HEK293 (cell line): Measurements from ENCODE around the gene TEKTIP1.

Experiments
- ATF2 ChIP-seq: fragments of 450-650 bp; formaldehyde crosslinking; IDR thresholded peaks from 2 replicates; pipeline ENCODE4 v1.5.1; 2016; ENCODE audit warnings: missing biosample characterization, missing genetic modification characterization, low read depth
- CTCF ChIP-seq: fragments of 450-650 bp; formaldehyde crosslinking; IDR thresholded peaks from 2 replicates; pipeline ENCODE4 v1.5.1; 2016; ENCODE audit warnings: missing biosample characterization, missing genetic modification characterization
- SETDB1 ChIP-seq: IDR thresholded peaks from one replicate; pipeline ENCODE4 v1.6.1; 2017; ENCODE audit warnings: mild to moderate bottlenecking, low read length, moderate library complexity, mixed read lengths; ENCODE audit not compliant: insufficient read length
- SP3 ChIP-seq: fragments of 450-650 bp; formaldehyde crosslinking; IDR thresholded peaks from 2 replicates; pipeline ENCODE4 v1.5.1; 2016; ENCODE audit warnings: missing biosample characterization, missing genetic modification characterization
- ZNF10 ChIP-seq: fragments of 450-650 bp; formaldehyde crosslinking; IDR thresholded peaks from 2 replicates; pipeline ENCODE4 v1.5.1; 2017; ENCODE audit warnings: missing biosample characterization, missing genetic modification characterization
- ZNF174 ChIP-seq: fragments of 450-650 bp; formaldehyde crosslinking; IDR thresholded peaks from 2 replicates; pipeline ENCODE4 v1.5.0; 2017; ENCODE audit warnings: missing biosample characterization, mild to moderate bottlenecking, missing genetic modification characterization
- ZNF280C ChIP-seq: fragments of 450-650 bp; formaldehyde crosslinking; IDR thresholded peaks from 2 replicates; pipeline ENCODE4 v1.5.1; 2016; ENCODE audit warnings: missing biosample characterization, missing genetic modification characterization
- ZNF416 ChIP-seq: fragments of 450-650 bp; formaldehyde crosslinking; IDR thresholded peaks from 2 replicates; pipeline ENCODE4 v1.5.1; 2016; ENCODE audit warnings: missing biosample characterization, missing genetic modification characterization
- ZNF701 ChIP-seq: fragments of 450-650 bp; formaldehyde crosslinking; IDR thresholded peaks from 2 replicates; pipeline ENCODE4 v1.5.1; 2016; ENCODE audit warnings: missing biosample characterization, missing genetic modification characterization
- ZNF792 ChIP-seq: fragments of 450-650 bp; formaldehyde crosslinking; IDR thresholded peaks from 2 replicates; pipeline ENCODE4 v1.5.1; 2016; ENCODE audit warnings: missing biosample characterization, missing genetic modification characterization

- TF ChIP-seq CTCF (tag by site-specific recombination) (no peak), ZNF174 (tag by site-specific recombination) (no peak), SETDB1 (no peak), ZNF416 (no peak), ZNF280C (tag by site-specific recombination) (no peak), ATF2 (no peak), ZNF701 (tag by site-specific recombination) (no peak), ZNF792 (tag by site-specific recombination) (no peak), SP3 (tag by site-specific recombination) (no peak), ZNF10 (tag by site-specific recombination) (no peak)
These were observed 3.0 kb upstream of the TEKTIP1 start for GRCh38 chr19:3535981-3536380.
